Measurements from ENCODE around the gene SDR42E1. TPM values are rescaled to one million over a fixed set of nuclear protein-coding genes. Genes with fewer than 3 reads are reported as not detected.

Gene SDR42E1
- total RNA-seq, 1 donor from 2014 or later: not detected

GRCh38 chr16:82043680-82044584, 32.7 kb upstream of the SDR42E1 start:
- H3K27ac Mint-ChIP-seq (ENCODE audit: unreplicated experiment): no peak overlapping the region
- DNase-seq (ENCODE audit: low read depth, low spot score): no peak

GRCh38 chr16:82042846-82043245, 31.6 kb upstream of the SDR42E1 start:
- no peaks in the 10 kb centered on the region for H3K9me3 Mint-ChIP-seq
- H3K27ac Mint-ChIP-seq (ENCODE audit: unreplicated experiment): no peak overlapping the region
- TF ChIP-seq, protein P1, sequence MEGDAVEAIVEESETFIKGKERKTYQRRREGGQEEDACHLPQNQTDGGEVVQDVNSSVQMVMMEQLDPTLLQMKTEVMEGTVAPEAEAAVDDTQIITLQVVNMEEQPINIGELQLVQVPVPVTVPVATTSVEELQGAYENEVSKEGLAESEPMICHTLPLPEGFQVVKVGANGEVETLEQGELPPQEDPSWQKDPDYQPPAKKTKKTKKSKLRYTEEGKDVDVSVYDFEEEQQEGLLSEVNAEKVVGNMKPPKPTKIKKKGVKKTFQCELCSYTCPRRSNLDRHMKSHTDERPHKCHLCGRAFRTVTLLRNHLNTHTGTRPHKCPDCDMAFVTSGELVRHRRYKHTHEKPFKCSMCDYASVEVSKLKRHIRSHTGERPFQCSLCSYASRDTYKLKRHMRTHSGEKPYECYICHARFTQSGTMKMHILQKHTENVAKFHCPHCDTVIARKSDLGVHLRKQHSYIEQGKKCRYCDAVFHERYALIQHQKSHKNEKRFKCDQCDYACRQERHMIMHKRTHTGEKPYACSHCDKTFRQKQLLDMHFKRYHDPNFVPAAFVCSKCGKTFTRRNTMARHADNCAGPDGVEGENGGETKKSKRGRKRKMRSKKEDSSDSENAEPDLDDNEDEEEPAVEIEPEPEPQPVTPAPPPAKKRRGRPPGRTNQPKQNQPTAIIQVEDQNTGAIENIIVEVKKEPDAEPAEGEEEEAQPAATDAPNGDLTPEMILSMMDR (conservative IDR thresholded peaks at IDR 0.05): no peak
- no peak for DNase-seq (ENCODE audit: low read depth, low spot score)
- H3K36me3 Mint-ChIP-seq (ENCODE audit: low read depth): no peaks in the 10 kb centered on the region
- H3K4me3 Mint-ChIP-seq: no peak overlapping the region
- H3K4me1 Mint-ChIP-seq: peaks cover 17% of the 10 kb centered on the region
- H3K27me3 Mint-ChIP-seq (ENCODE audit: low read depth): peaks cover 6% of the 10 kb centered on the region

More at GRCh38 chr16:82043680-82044584, 32.7 kb upstream of the SDR42E1 start:
- TF ChIP-seq, protein P1 (conservative IDR thresholded peaks at IDR 0.05): no peak
- no peak overlapping the region for H3K4me3 Mint-ChIP-seq
- no peaks in the 10 kb centered on the region for H3K36me3 Mint-ChIP-seq (ENCODE audit: low read depth)
- no peaks in the 10 kb centered on the region for H3K9me3 Mint-ChIP-seq
- peaks cover under 1% of the 10 kb centered on the region for H3K27me3 Mint-ChIP-seq (ENCODE audit: low read depth)
- H3K4me1 Mint-ChIP-seq: peaks cover 17% of the 10 kb centered on the region

- H3K9me3 Mint-ChIP-seq: no peaks in the 10 kb centered on the region
- no peaks in the 10 kb centered on the region for H3K36me3 Mint-ChIP-seq (ENCODE audit: low read depth)
- DNase-seq (ENCODE audit: low read depth, low spot score): no peak
- H3K27me3 Mint-ChIP-seq (ENCODE audit: low read depth): peaks cover 6% of the 10 kb centered on the region
- TF ChIP-seq, protein P1 (conservative IDR thresholded peaks at IDR 0.05): no peak
- peaks cover 17% of the 10 kb centered on the region for H3K4me1 Mint-ChIP-seq
- no peak overlapping the region for H3K27ac Mint-ChIP-seq (ENCODE audit: unreplicated experiment)
- no peak overlapping the region for H3K4me3 Mint-ChIP-seq
Observed at GRCh38 chr16:82042144-82042543, 30.9 kb upstream of the SDR42E1 start.

- no peak for DNase-seq (ENCODE audit: low read depth, low spot score)
- H3K4me1 Mint-ChIP-seq: peaks cover 17% of the 10 kb centered on the region
- H3K4me3 Mint-ChIP-seq: no peak overlapping the region
- TF ChIP-seq, protein P1 (conservative IDR thresholded peaks at IDR 0.05): no peak
- H3K36me3 Mint-ChIP-seq (ENCODE audit: low read depth): no peaks in the 10 kb centered on the region
- H3K27ac Mint-ChIP-seq (ENCODE audit: unreplicated experiment): no peak overlapping the region
- no peaks in the 10 kb centered on the region for H3K9me3 Mint-ChIP-seq
- H3K27me3 Mint-ChIP-seq (ENCODE audit: low read depth): peaks cover 6% of the 10 kb centered on the region
Observed at GRCh38 chr16:82041542-82041941, 30.3 kb upstream of the SDR42E1 start.

DNA sequence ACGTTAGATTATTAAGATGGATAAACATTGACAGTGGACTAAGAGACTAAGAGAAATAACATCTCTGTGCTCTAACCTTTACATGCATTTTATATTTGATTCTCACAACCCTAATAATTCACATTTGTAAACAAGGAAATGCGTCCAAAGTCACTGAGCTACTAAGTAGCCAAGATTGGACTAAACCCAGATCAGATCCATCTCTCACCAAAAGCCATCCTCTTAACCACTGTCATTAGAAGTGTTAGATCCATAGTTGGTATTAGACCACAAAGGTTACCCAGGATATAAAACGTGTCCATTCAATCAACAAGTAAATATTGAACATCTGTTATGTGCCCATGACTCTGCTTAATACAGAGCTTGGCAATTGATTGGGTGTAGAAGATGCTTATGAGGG, 29.0 kb upstream of the SDR42E1 start:
- no peak overlapping the region for H3K27ac Mint-ChIP-seq (ENCODE audit: unreplicated experiment)
- peaks cover 9% of the 10 kb centered on the region for H3K4me1 Mint-ChIP-seq
- no peaks in the 10 kb centered on the region for H3K9me3 Mint-ChIP-seq
- no peak overlapping the region for H3K4me3 Mint-ChIP-seq
- DNase-seq (ENCODE audit: low read depth, low spot score): no peak
- TF ChIP-seq, protein P1 (conservative IDR thresholded peaks at IDR 0.05): no peak
- H3K36me3 Mint-ChIP-seq (ENCODE audit: low read depth): no peaks in the 10 kb centered on the region
- peaks cover 9% of the 10 kb centered on the region for H3K27me3 Mint-ChIP-seq (ENCODE audit: low read depth)

All from neural crest cell (in vitro differentiated cells).